Adrenal gland (tissue), 5 donors: ENCODE results near the gene SIAH3.

Experiments
- CTCF ChIP-seq, 6 experiments: fragments of 450-650 bp in 4 of 6; fragments of 200-600 bp in 2 of 6; sonication (generic) in 1 of 6; IDR thresholded peaks; 1 replicate in 5 of 6; 2 replicates in 1 of 6; pipeline versions ENCODE4 v1.5.1 to v1.8.0; 2016 to 2021; ENCODE audit warnings: antibody characterized with exemption in 6 of 6, mild to moderate bottlenecking in 2 of 6, moderate library complexity in 1 of 6
- POLR2A ChIP-seq, 2 donors: fragments of 450-650 bp; IDR thresholded peaks; one replicate each; pipeline ENCODE4 v1.6.1; 2017; ENCODE audit warnings: antibody characterized with exemption in 2 of 2, mild to moderate bottlenecking in 2 of 2, moderate library complexity in 1 of 2
- donor health status: DM: no; HTN: no; CAD: no.

GRCh38 chr13:45770886-45771285 lies 80.7 kb downstream of the SIAH3 start:
- TF ChIP-seq CTCF (IDR thresholded peaks at IDR 0.05) (no peak), POLR2A (IDR thresholded peaks at IDR 0.05) (no peak)
